Neural cell (in vitro differentiated cells): Measurements from ENCODE around the gene FRK.

Experiments used
- CTCF ChIP-seq: fragments of 450-650 bp; IDR thresholded peaks from 2 replicates; pipeline ENCODE4 v1.5.1; 2014; ENCODE audit warnings: antibody characterized with exemption, mild to moderate bottlenecking, moderate library complexity; ENCODE audit not compliant: poor library complexity, severe bottlenecking
- EP300 ChIP-seq: fragments of 450-650 bp; conservative IDR thresholded peaks from 2 replicates; pipeline ENCODE4 v1.6.1; 2014; ENCODE audit warnings: antibody characterized with exemption, mild to moderate bottlenecking, moderate library complexity; ENCODE audit not compliant: poor library complexity, severe bottlenecking
- EZH2 ChIP-seq: fragments of 200-600, 300-800 bp; shearing (Covaris generic), sonication (generic); IDR thresholded peaks from 2 replicates; pipeline ENCODE4 v1.6.1; 2014; ENCODE audit warnings: antibody characterized with exemption, low read length, borderline replicate concordance, mild to moderate bottlenecking; ENCODE audit not compliant: insufficient read depth, poor library complexity, severe bottlenecking
- MXI1 ChIP-seq: fragments of 450-650 bp; conservative IDR thresholded peaks from 2 replicates; pipeline ENCODE4 v1.6.1; 2014; ENCODE audit warnings: antibody characterized with exemption, mild to moderate bottlenecking; ENCODE audit not compliant: poor library complexity, severe bottlenecking
- POLR2AphosphoS5 ChIP-seq: IDR thresholded peaks from 2 replicates; pipeline ENCODE4 v1.6.1; 2012
- RAD21 ChIP-seq: fragments of 450-650 bp; conservative IDR thresholded peaks from 2 replicates; pipeline ENCODE4 v1.6.1; 2014; ENCODE audit warnings: antibody characterized with exemption, mild to moderate bottlenecking, moderate library complexity
- REST ChIP-seq: IDR thresholded peaks from 2 replicates; pipeline ENCODE4 v1.6.1; 2012; ENCODE audit warnings: borderline replicate concordance
- SMC3 ChIP-seq: fragments of 450-650 bp; conservative IDR thresholded peaks from 2 replicates; pipeline ENCODE4 v1.6.1; 2014; ENCODE audit warnings: antibody characterized with exemption, mild to moderate bottlenecking, moderate library complexity; ENCODE audit not compliant: poor library complexity
- TAF1 ChIP-seq: IDR thresholded peaks from 2 replicates; pipeline ENCODE4 v1.6.1; 2012; ENCODE audit warnings: low read depth

GRCh38 chr6:115890238-115890637, 170.5 kb downstream of the FRK start:
- TF ChIP-seq CTCF (no peak), RAD21 (no peak), POLR2AphosphoS5 (no peak), EZH2 (no peak), EP300 (no peak), MXI1 (no peak), REST (no peak), SMC3 (no peak), TAF1 (no peak)
